Effector CD4-positive, alpha-beta T cell (primary cell): ENCODE results near the gene PALLD.

Experiments
- DNase-seq: peaks from one replicate; pipeline ENCODE4 v3.0.0-alpha.2; 2020

PALLD gene

DNA sequence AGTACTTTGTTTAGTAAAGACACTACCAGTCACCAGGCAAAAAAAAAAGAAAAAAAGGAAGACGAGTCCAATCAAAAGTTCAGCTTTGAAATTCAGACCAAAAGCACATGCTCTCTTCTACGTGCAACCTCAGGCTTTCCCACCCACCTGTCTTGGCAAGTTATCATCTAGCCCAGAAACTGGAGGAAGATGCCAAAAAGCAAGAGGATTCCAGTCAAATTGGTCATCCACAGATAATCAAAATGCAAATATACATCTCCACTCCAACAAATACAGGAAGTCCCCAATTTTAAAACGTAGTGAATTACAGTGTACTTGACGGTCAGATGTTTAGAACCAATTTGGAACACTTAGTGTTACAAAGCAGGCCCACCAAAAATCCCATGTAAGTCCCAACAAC lies 96.5 kb downstream of the PALLD start:
- no peak for DNase-seq

DNA sequence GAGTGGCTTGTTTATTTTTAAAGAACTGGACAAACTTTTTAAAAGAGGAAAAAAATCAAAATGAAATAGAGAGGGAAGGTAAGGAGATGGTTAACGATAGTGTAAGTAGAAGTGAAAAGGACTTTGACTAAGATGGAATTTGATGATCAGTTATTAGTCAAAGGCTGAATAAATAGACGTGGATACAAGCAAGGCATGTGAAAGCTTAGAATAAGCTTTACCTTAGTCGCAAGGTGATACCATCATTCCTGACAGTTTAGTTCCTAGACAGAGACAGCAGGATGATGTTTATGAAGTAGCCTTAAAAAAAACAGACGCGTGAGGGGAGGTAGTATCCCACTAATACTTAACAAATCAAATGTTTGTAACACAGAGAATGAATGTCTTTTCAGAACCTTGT lies 97.3 kb downstream of the PALLD start:
- DNase-seq = no peak

GRCh38 chr4:168598191-168598590 lies 101.3 kb downstream of the PALLD start:
- DNase-seq = no peak

- DNase-seq = no peak
Measured at GRCh38 chr4:168600796-168601583, 104.1 kb downstream of the PALLD start.

DNA sequence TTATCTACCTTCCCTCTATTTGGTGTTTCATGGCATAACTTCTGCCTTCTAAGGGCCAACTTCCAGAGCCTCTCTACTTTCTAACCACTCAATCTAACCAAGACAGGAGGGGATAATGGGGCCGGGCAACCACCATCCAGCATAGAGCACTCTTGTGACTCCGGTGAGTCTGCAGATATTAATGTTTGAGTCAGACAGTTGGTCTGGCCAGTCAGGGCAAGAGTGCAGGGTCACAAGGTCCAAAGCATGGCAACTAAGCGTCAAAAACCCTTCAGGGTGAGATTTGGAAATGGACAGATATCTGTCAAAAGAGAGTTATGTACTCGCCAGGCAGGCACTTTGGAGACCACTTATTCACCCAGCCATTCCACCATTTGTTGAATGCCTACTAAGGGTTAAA lies 105.0 kb downstream of the PALLD start:
- DNase-seq = no peak

GRCh38 chr4:168604496-168605373 lies 107.9 kb downstream of the PALLD start:
- DNase-seq = no peak

DNA sequence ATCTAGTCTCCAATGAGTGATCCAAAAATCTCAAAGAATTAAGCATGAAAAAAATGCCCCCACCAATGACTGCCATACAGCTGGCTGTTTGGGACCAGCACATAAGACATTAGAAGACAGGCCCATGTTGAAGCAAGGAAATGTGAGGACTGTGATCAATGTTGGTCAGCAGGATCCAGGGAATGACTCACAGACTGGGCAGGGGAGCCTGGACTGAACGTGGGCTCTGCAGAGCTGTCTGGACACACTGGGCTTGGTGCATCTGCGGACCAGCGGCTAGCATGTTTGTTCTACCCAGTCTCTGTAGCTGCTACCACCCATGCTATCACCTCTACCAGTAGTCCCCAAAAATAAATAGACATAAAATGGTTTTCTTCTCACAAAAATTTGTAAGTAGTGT lies 108.6 kb downstream of the PALLD start:
- no peak for DNase-seq

DNA sequence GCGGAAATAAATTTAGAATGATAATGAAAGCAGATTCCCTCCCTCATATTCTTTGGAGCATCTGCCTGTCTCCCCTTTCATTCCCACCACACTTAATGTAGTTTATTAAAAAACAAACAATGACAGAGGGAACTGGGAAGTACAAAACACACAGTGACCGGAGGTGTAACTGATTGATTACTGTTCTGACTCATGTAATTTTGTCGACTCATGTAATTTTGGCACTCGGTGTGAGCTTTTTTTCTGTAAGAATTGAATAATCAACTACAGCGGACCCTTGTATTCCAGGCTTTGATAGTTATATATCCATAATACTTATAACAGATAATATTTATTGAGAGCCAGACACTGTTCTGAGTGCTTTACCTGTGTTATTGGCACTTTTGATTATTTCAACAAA lies 110.4 kb downstream of the PALLD start:
- DNase-seq = no peak

GRCh38 chr4:168608771-168609170 lies 111.9 kb downstream of the PALLD start:
- DNase-seq = no peak

DNA sequence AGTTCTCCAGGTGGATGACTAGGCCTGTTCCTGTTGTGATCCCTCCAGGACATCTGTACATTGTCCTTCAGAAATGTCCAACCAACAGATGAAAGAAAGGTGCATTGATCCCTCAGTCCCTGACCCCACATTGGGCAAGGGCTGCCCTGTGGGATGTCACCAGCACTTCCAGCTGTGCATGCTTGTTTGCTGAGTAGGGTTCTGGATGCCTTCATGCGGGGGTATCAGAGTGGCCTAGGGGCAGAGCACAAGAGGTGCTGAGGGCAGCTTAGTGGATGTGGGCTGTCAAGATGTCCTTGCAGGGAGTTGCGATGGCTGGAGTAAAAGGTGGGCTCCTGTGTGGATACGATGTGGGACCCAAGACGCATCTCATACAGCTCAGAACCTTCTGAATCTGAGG lies 112.5 kb downstream of the PALLD start:
- DNase-seq = no peak

DNA sequence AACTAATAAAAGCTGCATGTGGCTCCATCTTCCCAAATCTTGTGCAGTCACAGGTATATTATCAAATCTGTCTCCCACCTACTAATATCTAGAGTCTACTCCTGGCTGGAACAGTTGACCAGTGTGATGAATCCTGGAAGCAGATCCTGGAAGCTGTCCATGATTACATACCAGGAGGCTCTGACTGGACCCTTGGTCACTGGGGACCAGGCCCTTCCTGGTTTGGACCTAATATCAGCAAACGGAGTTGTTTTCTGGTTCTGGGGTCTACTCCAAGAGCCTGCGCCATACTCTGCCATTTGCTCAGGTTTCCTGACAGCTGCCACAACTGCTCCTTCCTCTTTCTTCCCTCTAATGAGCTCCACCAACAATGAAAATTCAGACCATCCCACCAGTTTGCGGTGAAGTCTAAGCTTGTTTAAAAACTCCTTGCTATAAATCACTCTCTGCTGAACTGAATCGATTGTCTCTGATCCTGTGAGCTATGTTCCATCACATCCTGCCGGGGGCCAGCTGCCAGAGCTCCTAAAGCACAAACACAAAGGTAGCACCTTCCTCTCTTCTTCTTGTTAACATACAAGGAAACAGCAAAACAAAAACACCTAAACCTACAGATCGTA lies 114.2 kb downstream of the PALLD start:
- no peak for DNase-seq

GRCh38 chr4:168612450-168613135 lies 115.7 kb downstream of the PALLD start:
- DNase-seq = no peak

- DNase-seq = no peak
Measured at GRCh38 chr4:168613869-168614268, 117.0 kb downstream of the PALLD start.

DNA sequence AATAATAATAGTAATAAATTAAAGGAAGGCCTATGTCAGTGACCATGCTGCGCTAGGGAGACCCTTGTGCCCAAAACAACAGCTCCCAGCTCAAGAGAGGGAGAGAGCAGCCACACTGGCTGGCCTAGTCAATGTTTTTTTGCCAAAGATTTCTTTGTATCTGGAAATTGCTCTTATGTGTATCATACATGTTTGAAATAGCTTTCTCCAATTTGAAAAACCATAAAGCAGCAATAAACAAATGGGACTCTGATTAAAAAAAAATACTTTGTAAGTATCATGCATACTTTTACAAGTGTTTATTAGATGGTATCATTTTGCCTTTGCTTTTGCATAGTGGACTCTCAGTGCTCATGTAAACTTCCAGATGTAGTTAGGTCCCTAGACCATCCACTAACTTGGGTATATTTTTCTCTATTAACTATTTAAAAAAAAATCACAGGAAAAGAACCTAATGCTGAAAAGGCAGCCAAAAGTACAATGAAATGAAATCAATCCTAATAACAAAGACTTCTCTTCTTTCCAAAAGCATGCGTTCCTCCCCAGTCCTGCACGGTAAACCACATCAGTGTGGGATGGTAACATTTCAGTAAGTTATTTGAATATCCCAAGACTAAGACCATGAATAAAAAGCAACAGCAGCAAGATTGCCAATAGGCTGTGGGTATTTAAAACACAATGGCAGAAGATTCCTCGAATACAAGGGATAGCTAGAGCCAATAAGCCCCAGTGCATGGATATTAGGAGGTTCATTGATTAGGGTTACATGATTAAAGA lies 117.6 kb downstream of the PALLD start:
- DNase-seq = no peak

DNA sequence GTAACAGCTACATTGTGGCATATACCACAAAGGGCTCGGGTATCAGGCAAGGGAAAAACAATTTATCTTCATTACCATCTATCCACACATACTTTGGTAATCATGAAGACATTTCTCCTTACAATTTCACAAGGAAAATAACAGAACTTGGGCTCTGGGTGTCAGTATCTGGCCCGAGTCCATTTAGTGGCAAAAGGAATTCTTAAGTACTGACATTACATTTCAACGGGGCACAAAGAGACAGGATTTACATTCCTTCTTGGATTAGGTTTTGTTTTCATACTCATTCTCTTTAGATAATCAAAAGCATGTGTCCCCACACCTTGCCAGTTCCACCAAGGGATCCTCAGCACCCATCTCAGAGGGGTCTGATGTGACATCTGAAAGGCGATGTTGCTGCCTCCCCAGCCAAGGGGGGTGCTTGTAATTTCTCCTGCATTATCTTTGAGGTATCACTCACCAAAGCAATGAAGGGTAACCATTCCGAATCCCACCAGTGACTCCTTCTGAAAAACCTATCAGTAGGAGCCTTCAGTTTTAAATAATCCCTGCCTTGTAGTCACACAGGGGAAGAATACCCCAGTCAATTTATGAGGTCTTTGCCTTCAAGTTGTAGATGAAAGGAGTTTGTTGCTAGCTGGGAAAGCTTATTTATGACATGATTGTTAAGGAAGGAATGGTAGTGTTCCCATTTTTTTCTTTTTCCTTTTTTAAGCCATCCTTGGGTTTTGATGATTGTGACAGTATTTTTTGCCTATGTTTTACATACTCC lies 118.6 kb downstream of the PALLD start:
- DNase-seq = no peak

DNA sequence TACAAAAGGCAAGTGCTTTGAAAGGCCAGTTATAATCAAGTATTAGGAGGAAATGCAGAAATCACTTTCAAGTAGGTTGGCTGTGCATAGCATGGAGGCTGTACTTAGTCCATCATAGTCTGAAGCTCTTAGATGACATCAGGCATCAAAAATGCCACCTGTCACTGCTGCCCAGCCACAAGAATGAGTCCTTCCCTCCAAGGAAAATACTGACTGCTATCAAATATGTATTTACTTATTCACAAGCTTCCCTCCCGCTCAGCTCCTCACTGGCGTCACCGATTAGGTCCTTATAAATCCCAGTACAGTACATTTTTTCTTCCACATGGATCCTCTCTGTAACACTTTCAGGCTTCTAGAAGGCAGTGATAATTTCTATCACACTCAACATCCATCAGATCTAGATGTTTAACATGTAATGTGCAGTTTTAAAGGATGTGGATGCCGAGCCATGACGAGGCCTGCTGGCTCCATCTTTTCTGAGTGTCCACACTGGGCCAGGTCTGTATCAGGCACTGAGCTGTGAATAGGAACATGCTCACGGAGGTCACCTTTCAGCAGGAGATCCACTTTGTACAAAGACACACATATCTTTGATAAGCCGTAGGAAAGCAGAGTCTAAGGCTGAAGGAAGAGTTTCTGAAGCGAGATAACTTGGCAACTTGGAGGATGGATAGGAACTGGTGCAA lies 121.9 kb downstream of the PALLD start:
- DNase-seq = no peak

- no peak for DNase-seq
Measured at GRCh38 chr4:168619266-168619631, 122.4 kb downstream of the PALLD start.

GRCh38 chr4:168621806-168622589 lies 125.1 kb downstream of the PALLD start:
- no peak for DNase-seq

DNA sequence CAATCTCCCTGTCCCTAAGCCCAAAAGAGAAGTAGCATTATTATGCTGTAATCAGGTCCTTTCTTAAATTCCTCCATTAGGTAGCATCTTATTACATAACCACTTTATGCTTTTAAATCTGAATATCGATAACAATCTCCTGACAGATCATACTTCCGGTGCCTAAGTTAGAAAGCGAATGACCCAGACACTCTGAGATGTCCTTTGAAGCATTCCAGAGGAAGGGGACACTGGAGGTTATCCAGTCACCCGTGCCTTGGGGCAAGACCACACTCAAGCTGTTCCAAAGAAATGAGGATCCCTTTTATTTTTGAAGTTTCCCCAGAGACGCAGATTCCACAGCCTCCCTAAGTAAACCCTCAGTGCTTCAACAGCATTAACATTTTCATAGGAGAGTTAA lies 125.7 kb downstream of the PALLD start:
- no peak for DNase-seq

DNA sequence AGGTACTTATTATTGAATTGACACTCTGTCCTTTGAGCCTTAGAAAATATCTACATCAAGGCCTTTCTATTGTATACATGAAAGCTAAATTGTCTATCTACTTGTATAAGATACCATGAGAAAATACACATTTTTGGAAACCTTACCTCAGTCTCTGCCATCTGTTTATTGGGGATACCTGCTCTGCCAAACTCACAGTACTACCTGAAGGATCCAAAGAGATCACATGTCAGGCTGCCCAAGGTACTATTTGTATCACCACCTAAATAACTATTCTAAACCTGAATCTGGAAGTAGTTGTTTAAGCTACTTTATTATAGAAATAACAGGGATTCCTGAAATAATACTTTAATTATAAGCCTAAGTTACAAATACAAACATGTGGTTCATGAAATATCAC lies 126.2 kb downstream of the PALLD start:
- no peak for DNase-seq
